IMR-90 (cell line): ENCODE data around the gene NLGN1. TPM values are rescaled to one million over a fixed set of nuclear protein-coding genes. Genes with fewer than 3 reads are reported as not detected.

Source experiments
- ATAC-seq: fragments of 200-7000 bp; cut with Tn5 transposase; 2 replicates; pipeline ENCODE4 v1.9.1; 2020; ENCODE audit warnings: low read depth, mild to moderate bottlenecking, moderate library complexity
- BruUV-seq: library from RNA; stranded (reverse); fragments of 400-500 nt; replicated peaks from 2 replicates; lab custom pipeline; 2021; lab: Mats Ljungman, UMichigan
- CTCF ChIA-PET: fragments of 300-600 bp; formaldehyde crosslinking; extraction: SDS; loops from one replicate; lab custom pipeline; 2021; ENCODE audit warnings: antibody characterized with exemption; lab: Yijun Ruan, JAX
- POLR2A ChIA-PET: fragments of 300-600 bp; sonication (Branson Sonifier 250); formaldehyde crosslinking; loops from one replicate; lab custom pipeline; 2022; ENCODE audit warnings: antibody characterized with exemption; ENCODE audit not compliant: unreplicated experiment; lab: Charles Lee
- DNase-seq: peaks from one replicate; pipeline ENCODE4 v3.0.0; 2013
- H2AFZ ChIP-seq: replicated peaks from 2 replicates; pipeline ENCODE3; 2013; ENCODE audit warnings: low read length, mild to moderate bottlenecking; ENCODE audit not compliant: poor library complexity
- H2AK5ac ChIP-seq: 2 replicates; pipeline ENCODE4 v1.6.1; 2013; ENCODE audit warnings: low read depth, low read length, inconsistent platforms
- H2AK9ac ChIP-seq: replicated peaks from 2 replicates; pipeline ENCODE3; 2013; ENCODE audit warnings: mild to moderate bottlenecking, low read depth, low read length, moderate library complexity; ENCODE audit not compliant: poor library complexity
- H2BK120ac ChIP-seq: 2 replicates; pipeline ENCODE4 v1.6.1; 2013; ENCODE audit warnings: low read depth, low read length, inconsistent platforms
- H2BK15ac ChIP-seq: 3 replicates; pipeline ENCODE4 v1.6.1; 2013; ENCODE audit warnings: low read depth, low read length, inconsistent platforms
- H2BK20ac ChIP-seq: 2 replicates; pipeline ENCODE4 v1.6.1; 2013; ENCODE audit warnings: low read depth, mild to moderate bottlenecking, inconsistent platforms, low read length, moderate library complexity
- H2BK5ac ChIP-seq: 2 replicates; pipeline ENCODE4 v1.6.1; 2013; ENCODE audit warnings: mild to moderate bottlenecking, low read depth, low read length, inconsistent platforms; ENCODE audit not compliant: poor library complexity, severe bottlenecking
- H3K14ac ChIP-seq: replicated peaks from 2 replicates; pipeline ENCODE4 v1.6.1; 2013; ENCODE audit warnings: low read depth, low read length, inconsistent platforms
- H3K18ac ChIP-seq: 2 replicates; pipeline ENCODE4 v1.6.1; 2013; ENCODE audit warnings: low read depth, low read length, control low read depth
- H3K23ac ChIP-seq: 2 replicates; pipeline ENCODE4 v1.6.1; 2013; ENCODE audit warnings: low read depth, low read length, inconsistent platforms
- H3K27ac ChIP-seq: 2 replicates; pipeline ENCODE4 v1.5.1; 2013; ENCODE audit warnings: mild to moderate bottlenecking, control low read depth, low read length; ENCODE audit not compliant: insufficient read depth
- H3K27me3 ChIP-seq: 2 replicates; pipeline ENCODE4 v1.6.1; 2013; ENCODE audit warnings: low read length; ENCODE audit not compliant: control insufficient read depth, insufficient read depth
- H3K36me3 ChIP-seq: 2 replicates; pipeline ENCODE4 v1.6.1; 2013; ENCODE audit warnings: low read length, mixed read lengths; ENCODE audit not compliant: control insufficient read depth, insufficient read depth
- H3K4ac ChIP-seq: 2 replicates; pipeline ENCODE4 v1.6.1; 2013; ENCODE audit warnings: low read depth, low read length, inconsistent platforms
- H3K4me1 ChIP-seq: 2 replicates; pipeline ENCODE4 v1.6.1; 2013; ENCODE audit warnings: low read length, mixed read lengths; ENCODE audit not compliant: control insufficient read depth, insufficient read depth
- H3K4me2 ChIP-seq: 2 replicates; pipeline ENCODE4 v1.6.1; 2013; ENCODE audit warnings: low read depth, mild to moderate bottlenecking, control low read depth, low read length, moderate library complexity
- H3K4me3 ChIP-seq: 2 replicates; pipeline ENCODE4 v1.5.1; 2013; ENCODE audit warnings: low read depth, mild to moderate bottlenecking, control low read depth, low read length, moderate library complexity; ENCODE audit not compliant: insufficient read depth
- H3K56ac ChIP-seq: 2 replicates; pipeline ENCODE4 v1.6.1; 2013; ENCODE audit warnings: low read length, inconsistent platforms; ENCODE audit not compliant: insufficient read depth; ENCODE audit errors: extremely low read depth
- H3K79me1 ChIP-seq, 2 experiments: 2 replicates each; pipeline ENCODE4 v1.6.1; 2013; ENCODE audit warnings: low read length in 2 of 2, inconsistent platforms in 1 of 2, low read depth in 1 of 2
- H3K9ac ChIP-seq: 2 replicates; pipeline ENCODE4 v1.6.1; 2013; ENCODE audit warnings: low read depth, low read length, control low read depth
- H3K9me1 ChIP-seq: 2 replicates; pipeline ENCODE4 v1.6.1; 2013; ENCODE audit warnings: low read length, inconsistent platforms; ENCODE audit not compliant: insufficient read depth
- H3K9me3 ChIP-seq: 2 replicates; pipeline ENCODE4 v1.6.1; 2013; ENCODE audit warnings: low read length; ENCODE audit not compliant: control insufficient read depth, insufficient read depth
- H4K20me1 ChIP-seq: 2 replicates; pipeline ENCODE4 v1.6.1; 2013; ENCODE audit warnings: low read length, inconsistent platforms; ENCODE audit not compliant: insufficient read depth
- H4K5ac ChIP-seq: 2 replicates; pipeline ENCODE4 v1.6.1; 2013; ENCODE audit warnings: mild to moderate bottlenecking, low read depth, low read length, control low read depth
- H4K8ac ChIP-seq, 2 experiments: 2 replicates each; pipeline ENCODE4 v1.6.1; 2013; ENCODE audit warnings: low read depth in 2 of 2, low read length in 2 of 2, control low read depth in 1 of 2, inconsistent platforms in 1 of 2
- H4K91ac ChIP-seq: 2 replicates; pipeline ENCODE4 v1.6.1; 2013; ENCODE audit warnings: low read depth, low read length, inconsistent platforms; ENCODE audit not compliant: insufficient read depth
- CHD1 ChIP-seq: IDR thresholded peaks from 2 replicates; pipeline ENCODE4 v1.6.1; 2012; ENCODE audit warnings: low read depth, low read length, improper control_type of control experiment
- FOS ChIP-seq: fragments of 150-350 bp; IDR thresholded peaks from 2 replicates; pipeline ENCODE4 v1.6.1; 2016; ENCODE audit warnings: low read depth, low read length
- MXI1 ChIP-seq: IDR thresholded peaks from 2 replicates; pipeline ENCODE4 v1.6.1; 2012; ENCODE audit warnings: low read depth, mild to moderate bottlenecking, low read length, moderate library complexity, borderline replicate concordance
- RCOR1 ChIP-seq: IDR thresholded peaks from 2 replicates; pipeline ENCODE4 v1.6.1; 2012; ENCODE audit warnings: mild to moderate bottlenecking, low read length, improper control_type of control experiment; ENCODE audit not compliant: insufficient replicate concordance
- WGBS, 2 experiments: methylation state at CpG; one replicate each; pipeline versions ENCODE4 v1.1.5 to v1.1.7; 2013; ENCODE audit warnings: missing lambda C conversion rate in 2 of 2; ENCODE audit not compliant: insufficient read length in 1 of 2; ENCODE audit errors: extremely low coverage in 2 of 2; 5-methylcytosine and 5-hydroxymethylcytosine counted together
- dilution Hi-C: fragments of 300-500 bp; cut with HindIII; formaldehyde crosslinking; loops from one replicate; pipeline ENCODE4 v1.14.3; 2018; ENCODE audit warnings: low sequenced_read_pairs; ENCODE audit not compliant: unreplicated experiment
- in situ Hi-C: fragments of 300-500 bp; cut with MboI; formaldehyde crosslinking; loops from 3 replicates; pipeline ENCODE4 v1.14.3; 2019; ENCODE audit warnings: low sequenced_read_pairs, inconsistent platforms, mixed read lengths
- intact Hi-C: fragments of 100-400 bp; cut with micrococcal nuclease; formaldehyde crosslinking; loops from 2 replicates; pipeline ENCODE4 v1.10.0; 2022
- polyA plus RNA-seq, 3 experiments: library from polyadenylated mRNA; depleted of rRNA; stranded (reverse); fragments of >200 nt; gene quantifications; 2 replicates each; pipeline ENCODE4 v1.2.3, GENCODE V29; 2012; ENCODE audit warnings: low replicate concordance in 1 of 3
- total RNA-seq: library from RNA; depleted of rRNA; stranded (reverse); fragments of >200 nt; gene quantifications from 2 replicates; pipeline ENCODE4 v1.2.3, GENCODE V29; 2012
- TF ChIP-seq, protein P1 (sequence below): conservative IDR thresholded peaks from 2 replicates; pipeline ENCODE4 v1.5.1; 2012; ENCODE audit warnings: mild to moderate bottlenecking, low read depth, low read length, improper control_type of control experiment

Gene NLGN1
- total and polyA plus RNA-seq, 2 of the 4 experiments (the other 2 are of a cell fraction) = 1.8 to 12.5 TPM

- Histone ChIP-seq H3K14ac (no peak overlapping the region), H3K36me3 (no peaks in the 10 kb centered on the region), H4K91ac (no peak overlapping the region), H3K9me3 (no peaks in the 10 kb centered on the region), H3K4me1 (no peaks in the 10 kb centered on the region), H3K56ac (no peak overlapping the region), H2BK15ac (no peak overlapping the region), H4K8ac (no peak overlapping the region), H3K18ac (no peak overlapping the region), H2BK120ac (no peak overlapping the region), H3K4me3 (no peak overlapping the region), H2BK20ac (no peak overlapping the region), H2BK5ac (no peak overlapping the region), H3K27me3 (no peaks in the 10 kb centered on the region), H2AK5ac (no peak overlapping the region), H3K4ac (no peak overlapping the region), H4K20me1 (no peaks in the 10 kb centered on the region), H4K5ac (no peak overlapping the region), H3K4me2 (no peak overlapping the region), H3K27ac (no peak overlapping the region), H3K9ac (no peak overlapping the region), H2AK9ac (no peak overlapping the region), H3K79me1 (no peaks in the 10 kb centered on the region), H3K9me1 (no peaks in the 10 kb centered on the region), H3K23ac (no peak overlapping the region), H2AFZ (no peak overlapping the region)
- no peak for ATAC-seq
- TF ChIP-seq CHD1 (no peak), MXI1 (no peak), FOS (no peak), RCOR1 (no peak)
- TF ChIP-seq, protein P1, sequence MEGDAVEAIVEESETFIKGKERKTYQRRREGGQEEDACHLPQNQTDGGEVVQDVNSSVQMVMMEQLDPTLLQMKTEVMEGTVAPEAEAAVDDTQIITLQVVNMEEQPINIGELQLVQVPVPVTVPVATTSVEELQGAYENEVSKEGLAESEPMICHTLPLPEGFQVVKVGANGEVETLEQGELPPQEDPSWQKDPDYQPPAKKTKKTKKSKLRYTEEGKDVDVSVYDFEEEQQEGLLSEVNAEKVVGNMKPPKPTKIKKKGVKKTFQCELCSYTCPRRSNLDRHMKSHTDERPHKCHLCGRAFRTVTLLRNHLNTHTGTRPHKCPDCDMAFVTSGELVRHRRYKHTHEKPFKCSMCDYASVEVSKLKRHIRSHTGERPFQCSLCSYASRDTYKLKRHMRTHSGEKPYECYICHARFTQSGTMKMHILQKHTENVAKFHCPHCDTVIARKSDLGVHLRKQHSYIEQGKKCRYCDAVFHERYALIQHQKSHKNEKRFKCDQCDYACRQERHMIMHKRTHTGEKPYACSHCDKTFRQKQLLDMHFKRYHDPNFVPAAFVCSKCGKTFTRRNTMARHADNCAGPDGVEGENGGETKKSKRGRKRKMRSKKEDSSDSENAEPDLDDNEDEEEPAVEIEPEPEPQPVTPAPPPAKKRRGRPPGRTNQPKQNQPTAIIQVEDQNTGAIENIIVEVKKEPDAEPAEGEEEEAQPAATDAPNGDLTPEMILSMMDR = no peak
- in situ Hi-C loops = no loop called here
- BruUV-seq = no TSS peak
- dilution Hi-C loops = no loop called here
- ChIA-PET POLR2A (no interaction called here), CTCF (no interaction called here)
- no peak for DNase-seq
- intact Hi-C loops = no loop called here
- WGBS, 2 experiments = 100% methylated on average over 2 of the region's 12 CpGs; no CpG with 5 or more reads in 1 of the 2 experiments
Measured at GRCh38 chr3:174232658-174233429, 835.3 kb downstream of the NLGN1 start.
